IgD-negative memory B cell (primary cell): ENCODE measurements around the gene PI4KB. TPM values are rescaled to one million over a fixed set of nuclear protein-coding genes. Genes with fewer than 3 reads are reported as not detected.

Experiments
- H3K27ac Mint-ChIP-seq, 3 donors: one replicate each; pipeline ENCODE4 v1.8.0; 2020 to 2022; ENCODE audit warnings: mild to moderate bottlenecking in 3 of 3, mixed read lengths in 3 of 3, moderate library complexity in 1 of 3
- H3K27me3 Mint-ChIP-seq: one replicate; pipeline ENCODE4 v1.8.0; 2021; ENCODE audit warnings: mixed read lengths
- H3K36me3 Mint-ChIP-seq: one replicate; pipeline ENCODE4 v1.8.0; 2020; ENCODE audit warnings: mild to moderate bottlenecking, mixed read lengths
- H3K4me1 Mint-ChIP-seq, 3 donors: one replicate each; pipeline ENCODE4 v1.8.0; 2020 to 2022; ENCODE audit warnings: mixed read lengths in 3 of 3, mild to moderate bottlenecking in 1 of 3
- H3K4me3 Mint-ChIP-seq, 4 donors: one replicate each; pipeline ENCODE4 v1.8.0; 2020 to 2022; ENCODE audit warnings: mild to moderate bottlenecking in 4 of 4, mixed read lengths in 4 of 4, moderate library complexity in 3 of 4
- H3K9me3 Mint-ChIP-seq, 3 donors: one replicate each; pipeline ENCODE4 v1.8.0; 2020 to 2021; ENCODE audit warnings: mixed read lengths in 3 of 3, mild to moderate bottlenecking in 1 of 3
- polyA plus RNA-seq: library from polyadenylated mRNA; unstranded; fragments of 300-500 nt; fragmentation: Illumina TruSeq; gene quantifications from one replicate; pipeline ENCODE4 v1.2.3, GENCODE V29; 2021

PI4KB gene
- polyA plus RNA-seq, 1 donor from 2014 or later = 67.9 TPM

DNA sequence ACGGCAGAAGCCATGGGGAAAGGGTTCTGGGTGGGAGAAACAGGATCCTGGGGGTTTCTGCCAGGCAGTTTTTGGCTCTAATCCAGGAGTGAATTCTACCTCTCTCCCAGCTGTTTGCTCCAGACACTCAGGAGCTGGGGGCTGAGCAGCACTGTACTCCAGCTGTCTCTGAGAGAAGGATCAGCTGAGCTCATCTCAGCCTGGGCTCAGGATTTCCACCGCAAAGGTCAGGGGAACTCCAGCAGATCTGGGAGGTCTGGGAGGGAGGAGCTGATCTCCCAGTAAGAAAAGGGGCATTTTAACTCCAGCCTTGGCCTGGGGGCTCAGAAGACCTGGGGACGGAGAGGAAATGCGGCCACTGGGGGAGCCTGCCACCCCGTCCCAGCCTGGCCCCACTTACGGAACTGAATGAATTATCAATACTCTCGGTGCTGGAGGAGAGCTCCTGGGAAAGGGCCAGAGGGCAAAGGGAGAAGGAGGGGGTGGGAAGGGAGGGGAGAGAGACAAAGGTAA, 17.3 kb downstream of the PI4KB start:
- H3K4me3 Mint-ChIP-seq = no peak overlapping the region
- H3K36me3 Mint-ChIP-seq = peaks cover 4% of the 10 kb centered on the region
- H3K4me1 Mint-ChIP-seq = peaks cover 8 to 14% (median 9%) of the 10 kb centered on the region in 3 donors
- no peak overlapping the region for H3K27ac Mint-ChIP-seq
- no peaks in the 10 kb centered on the region for H3K9me3 Mint-ChIP-seq
- H3K27me3 Mint-ChIP-seq = no peaks in the 10 kb centered on the region

DNA sequence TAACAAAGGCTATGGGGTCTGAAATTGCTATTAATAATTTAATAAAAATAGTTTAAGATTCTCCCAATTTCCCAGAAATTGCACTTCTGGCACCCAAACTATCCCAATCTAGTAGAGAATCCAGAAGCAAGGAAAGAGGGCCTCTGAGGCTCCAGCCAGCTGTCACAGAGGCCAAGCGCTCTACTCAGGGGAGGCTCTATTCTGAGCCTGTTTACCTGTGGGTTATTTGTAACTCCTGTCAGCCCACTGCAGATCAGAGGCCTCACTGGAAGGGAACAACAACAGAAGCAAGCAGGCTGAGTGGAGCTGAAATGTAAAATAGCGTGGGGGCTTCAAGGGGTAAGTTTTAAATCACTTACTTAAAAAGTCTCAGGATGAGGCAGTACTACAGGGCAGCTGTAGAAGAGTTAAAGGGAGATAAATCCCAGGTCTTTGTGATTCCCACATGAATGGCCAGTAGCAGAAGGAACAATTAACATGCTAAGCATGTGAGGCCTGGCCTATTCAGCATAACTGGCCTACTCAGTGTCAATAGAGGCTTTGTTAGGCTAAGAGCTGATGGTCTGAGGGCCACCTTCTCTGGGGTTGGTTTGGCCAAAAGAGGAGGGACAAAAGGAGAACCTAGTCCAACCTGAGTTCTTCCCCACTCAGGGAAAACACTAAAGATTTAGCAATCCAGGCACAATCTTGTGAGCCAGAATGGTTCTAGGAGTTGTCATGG, 32.3 kb downstream of the PI4KB start:
- H3K4me3 Mint-ChIP-seq = no peak overlapping the region
- no peaks in the 10 kb centered on the region for H3K27me3 Mint-ChIP-seq
- no peaks in the 10 kb centered on the region for H3K9me3 Mint-ChIP-seq
- no peaks in the 10 kb centered on the region for H3K36me3 Mint-ChIP-seq
- no peaks in the 10 kb centered on the region for H3K4me1 Mint-ChIP-seq
- H3K27ac Mint-ChIP-seq = peak overlapping the region in 2 of 3 donors; percentile 14 to 81

- no peak overlapping the region for H3K4me3 Mint-ChIP-seq
- no peaks in the 10 kb centered on the region for H3K36me3 Mint-ChIP-seq
- H3K4me1 Mint-ChIP-seq = peaks cover 0 to 6% (median 5%) of the 10 kb centered on the region in 3 donors
- no peaks in the 10 kb centered on the region for H3K27me3 Mint-ChIP-seq
- H3K27ac Mint-ChIP-seq = peak overlapping the region; percentile 59 to 87 (median 83)
- H3K9me3 Mint-ChIP-seq = no peaks in the 10 kb centered on the region
Measured at GRCh38 chr1:151293093-151293492, 34.1 kb downstream of the PI4KB start.

- peaks cover 0 to 6% (median 5%) of the 10 kb centered on the region in 3 donors for H3K4me1 Mint-ChIP-seq
- H3K27me3 Mint-ChIP-seq = no peaks in the 10 kb centered on the region
- H3K4me3 Mint-ChIP-seq = no peak overlapping the region
- H3K36me3 Mint-ChIP-seq = no peaks in the 10 kb centered on the region
- H3K9me3 Mint-ChIP-seq = no peaks in the 10 kb centered on the region
- H3K27ac Mint-ChIP-seq = peak overlapping the region; percentile 59 to 87 (median 62)
Measured at GRCh38 chr1:151292207-151293030, 34.8 kb downstream of the PI4KB start.

DNA sequence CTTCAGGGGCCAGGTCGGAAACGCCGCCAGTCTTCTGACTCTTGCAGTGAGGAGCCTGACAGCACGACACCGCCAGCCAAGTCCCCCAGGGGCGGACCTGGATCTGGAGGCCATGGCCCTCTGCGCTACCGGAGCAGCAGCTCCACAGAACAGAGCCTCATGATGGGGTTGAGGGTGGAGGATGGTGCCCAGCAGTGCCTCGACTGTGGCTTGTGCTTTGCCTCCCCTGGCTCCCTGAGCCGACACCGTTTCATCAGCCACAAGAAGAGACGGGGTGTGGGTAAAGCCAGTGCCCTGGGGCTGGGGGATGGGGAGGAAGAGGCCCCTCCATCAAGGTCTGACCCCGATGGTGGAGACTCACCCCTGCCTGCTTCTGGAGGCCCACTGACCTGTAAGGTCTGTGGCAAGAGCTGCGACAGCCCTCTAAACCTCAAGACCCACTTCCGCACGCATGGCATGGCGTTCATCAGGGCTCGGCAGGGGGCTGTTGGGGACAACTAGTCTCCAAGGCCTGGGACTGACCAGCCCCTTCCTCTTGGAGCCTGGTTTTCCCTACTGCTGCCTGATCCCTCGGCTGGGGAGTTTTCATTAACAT, 36.4 kb downstream of the PI4KB start:
- Mint-ChIP-seq H3K4me3 (no peak overlapping the region), H3K36me3 (no peaks in the 10 kb centered on the region), H3K27ac (no peak overlapping the region), H3K9me3 (no peaks in the 10 kb centered on the region), H3K27me3 (no peaks in the 10 kb centered on the region), H3K4me1 (peaks cover 0 to 8% (median 6%) of the 10 kb centered on the region in 3 donors)

- Mint-ChIP-seq H3K27ac (peak overlapping the region in 2 of 3 donors; percentile 43 to 64), H3K4me3 (no peak overlapping the region), H3K36me3 (no peaks in the 10 kb centered on the region), H3K27me3 (no peaks in the 10 kb centered on the region), H3K9me3 (no peaks in the 10 kb centered on the region), H3K4me1 (peaks cover 0 to 12% (median 6%) of the 10 kb centered on the region in 3 donors)
Measured at GRCh38 chr1:151289991-151290708, 37.1 kb downstream of the PI4KB start.

DNA sequence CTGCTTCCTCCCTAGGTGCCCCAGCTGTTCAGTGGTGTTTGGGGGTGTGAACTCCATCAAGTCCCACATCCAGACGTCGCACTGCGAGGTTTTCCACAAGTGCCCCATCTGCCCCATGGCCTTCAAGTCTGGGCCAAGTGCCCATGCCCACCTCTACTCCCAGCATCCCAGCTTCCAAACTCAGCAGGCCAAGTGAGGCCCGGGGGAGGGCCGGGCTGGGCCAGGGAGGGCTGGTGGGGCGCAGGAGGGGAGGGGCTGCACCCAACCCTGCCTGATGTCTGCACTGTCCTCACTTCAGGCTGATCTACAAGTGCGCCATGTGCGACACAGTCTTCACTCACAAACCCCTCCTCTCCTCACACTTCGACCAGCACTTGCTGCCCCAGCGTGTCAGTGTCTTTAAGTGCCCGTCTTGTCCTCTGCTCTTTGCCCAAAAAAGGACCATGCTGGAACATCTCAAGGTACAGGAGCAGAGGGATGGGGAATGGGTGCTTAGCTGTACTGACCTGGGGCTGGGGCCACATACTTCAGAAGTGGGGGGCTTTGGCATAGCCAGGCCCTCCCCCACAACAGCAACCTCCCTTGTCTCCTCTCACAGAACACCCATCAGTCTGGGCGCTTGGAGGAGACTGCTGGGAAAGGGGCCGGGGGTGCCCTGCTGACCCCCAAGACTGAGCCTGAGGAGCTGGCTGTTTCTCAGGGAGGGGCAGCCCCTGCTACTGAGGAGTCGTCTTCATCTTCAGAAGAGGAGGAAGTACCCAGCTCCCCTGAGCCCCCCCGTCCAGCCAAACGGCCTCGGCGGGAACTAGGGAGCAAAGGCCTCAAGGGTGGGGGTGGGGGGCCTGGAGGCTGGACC, 37.9 kb downstream of the PI4KB start:
- no peaks in the 10 kb centered on the region for H3K27me3 Mint-ChIP-seq
- peak overlapping the region; percentile 14 to 83 (median 69) for H3K27ac Mint-ChIP-seq
- H3K4me3 Mint-ChIP-seq = peak overlapping the region in 1 of 4 donors; percentile 61
- peaks cover 4 to 14% (median 10%) of the 10 kb centered on the region in 3 donors for H3K4me1 Mint-ChIP-seq
- no peaks in the 10 kb centered on the region for H3K9me3 Mint-ChIP-seq
- no peaks in the 10 kb centered on the region for H3K36me3 Mint-ChIP-seq

DNA sequence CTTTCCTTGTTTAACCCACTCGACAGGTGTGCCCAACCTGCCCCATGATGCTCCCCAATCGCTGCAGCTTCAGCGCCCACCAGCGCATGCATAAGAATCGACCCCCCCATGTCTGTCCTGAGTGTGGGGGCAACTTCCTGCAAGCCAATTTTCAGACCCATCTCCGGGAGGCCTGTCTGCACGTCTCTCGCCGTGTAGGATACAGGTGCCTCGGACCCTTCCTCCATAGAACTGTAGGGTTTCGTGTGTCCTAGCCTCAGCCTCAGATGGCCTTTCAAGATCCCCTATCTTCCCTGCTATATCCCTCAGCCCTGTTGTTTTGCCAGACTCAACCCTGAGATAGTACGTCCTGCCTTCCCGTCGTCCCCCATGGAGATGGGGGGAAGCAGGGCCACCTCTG, 38.7 kb downstream of the PI4KB start:
- Mint-ChIP-seq H3K4me3 (peak overlapping the region in 1 of 4 donors; percentile 61), H3K27me3 (no peaks in the 10 kb centered on the region), H3K9me3 (no peaks in the 10 kb centered on the region), H3K36me3 (no peaks in the 10 kb centered on the region), H3K4me1 (peaks cover 11 to 22% (median 16%) of the 10 kb centered on the region in 3 donors), H3K27ac (peak overlapping the region in 1 of 3 donors; percentile 83)

DNA sequence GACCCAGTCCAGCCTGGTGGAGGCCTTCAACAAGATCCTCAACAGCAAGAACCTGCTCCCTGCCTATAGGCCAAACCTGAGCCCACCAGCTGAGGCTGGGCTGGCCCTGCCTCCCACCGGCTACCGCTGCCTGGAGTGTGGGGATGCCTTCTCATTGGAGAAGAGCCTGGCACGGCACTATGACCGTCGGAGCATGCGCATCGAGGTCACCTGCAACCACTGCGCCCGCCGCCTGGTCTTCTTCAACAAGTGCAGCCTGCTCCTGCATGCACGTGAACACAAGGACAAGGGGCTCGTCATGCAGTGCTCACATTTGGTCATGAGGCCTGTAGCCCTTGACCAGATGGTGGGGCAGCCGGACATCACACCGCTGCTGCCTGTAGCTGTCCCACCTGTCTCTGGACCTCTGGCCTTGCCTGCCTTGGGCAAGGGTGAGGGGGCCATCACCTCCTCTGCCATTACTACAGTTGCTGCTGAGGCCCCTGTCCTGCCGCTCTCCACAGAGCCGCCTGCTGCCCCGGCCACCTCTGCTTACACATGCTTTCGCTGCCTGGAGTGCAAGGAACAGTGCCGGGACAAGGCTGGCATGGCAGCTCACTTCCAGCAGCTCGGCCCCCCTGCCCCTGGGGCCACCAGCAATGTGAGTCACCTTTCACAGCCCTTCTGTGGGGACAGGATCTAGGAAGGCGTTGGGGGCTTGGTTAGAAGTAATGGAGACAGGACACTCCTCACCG, 39.3 kb downstream of the PI4KB start:
- Mint-ChIP-seq H3K27ac (peak overlapping the region in 1 of 3 donors; percentile 83), H3K27me3 (no peaks in the 10 kb centered on the region), H3K9me3 (no peaks in the 10 kb centered on the region), H3K4me1 (peaks cover 14 to 27% (median 16%) of the 10 kb centered on the region in 3 donors), H3K4me3 (peak overlapping the region in 1 of 4 donors; percentile 61), H3K36me3 (no peaks in the 10 kb centered on the region)

DNA sequence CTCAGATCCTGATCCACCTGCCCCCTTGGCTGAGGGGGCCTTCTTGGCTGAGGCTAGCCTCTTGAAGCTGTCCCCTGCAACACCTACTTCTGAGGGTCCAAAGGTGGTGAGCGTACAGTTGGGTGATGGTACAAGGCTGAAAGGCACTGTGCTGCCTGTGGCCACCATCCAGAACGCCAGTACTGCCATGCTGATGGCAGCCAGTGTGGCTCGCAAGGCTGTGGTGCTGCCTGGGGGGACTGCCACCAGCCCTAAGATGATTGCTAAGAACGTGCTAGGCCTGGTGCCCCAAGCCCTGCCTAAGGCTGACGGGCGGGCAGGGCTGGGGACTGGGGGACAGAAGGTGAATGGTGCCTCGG, 39.9 kb downstream of the PI4KB start:
- H3K4me1 Mint-ChIP-seq = peaks cover 14 to 27% (median 16%) of the 10 kb centered on the region in 3 donors
- H3K9me3 Mint-ChIP-seq = no peaks in the 10 kb centered on the region

GRCh38 chr1:151286619-151287340, 40.4 kb downstream of the PI4KB start:
- peak overlapping the region in 2 of 4 donors; percentile 5 to 39 for H3K4me3 Mint-ChIP-seq
- H3K27ac Mint-ChIP-seq = peak overlapping the region in 1 of 3 donors; percentile 48
- H3K4me1 Mint-ChIP-seq = peaks cover 14 to 27% (median 16%) of the 10 kb centered on the region in 3 donors
- H3K27me3 Mint-ChIP-seq = no peaks in the 10 kb centered on the region
- H3K36me3 Mint-ChIP-seq = no peaks in the 10 kb centered on the region
- no peaks in the 10 kb centered on the region for H3K9me3 Mint-ChIP-seq

More for the DNA sequence above, 39.9 kb downstream of the PI4KB start:
- H3K36me3 Mint-ChIP-seq = no peaks in the 10 kb centered on the region
- H3K27me3 Mint-ChIP-seq = no peaks in the 10 kb centered on the region
- peak overlapping the region in 1 of 3 donors; percentile 48 for H3K27ac Mint-ChIP-seq
- peak overlapping the region in 1 of 4 donors; percentile 5 for H3K4me3 Mint-ChIP-seq

- Mint-ChIP-seq H3K27ac (peak overlapping the region in 2 of 3 donors; percentile 93 to 97), H3K9me3 (no peaks in the 10 kb centered on the region), H3K27me3 (no peaks in the 10 kb centered on the region), H3K36me3 (no peaks in the 10 kb centered on the region), H3K4me1 (peaks cover 18 to 28% (median 21%) of the 10 kb centered on the region in 3 donors), H3K4me3 (peak overlapping the region; percentile 43 to 99 (median 94))
Measured at GRCh38 chr1:151284013-151284577, 43.1 kb downstream of the PI4KB start.
